Glutamatergic neuron (in vitro differentiated cells): ENCODE data around the gene ADAMTS9. TPM values are rescaled to one million over a fixed set of nuclear protein-coding genes. Genes with fewer than 3 reads are reported as not detected.

Experiments used
- DNase-seq: peaks from one replicate; pipeline ENCODE4 v3.0.0; 2022
- H3K27ac Mint-ChIP-seq: one replicate; pipeline ENCODE4 v1.8.0; 2020; ENCODE audit warnings: mild to moderate bottlenecking, mixed read lengths, inconsistent platforms; ENCODE audit not compliant: unreplicated experiment
- H3K27me3 Mint-ChIP-seq: one replicate; pipeline ENCODE4 v1.8.0; 2020; ENCODE audit warnings: mild to moderate bottlenecking, moderate library complexity, mixed read lengths, inconsistent platforms; ENCODE audit not compliant: unreplicated experiment
- H3K36me3 Mint-ChIP-seq: one replicate; pipeline ENCODE4 v1.8.0; 2020; ENCODE audit warnings: mild to moderate bottlenecking, mixed read lengths, inconsistent platforms; ENCODE audit not compliant: unreplicated experiment
- H3K4me1 Mint-ChIP-seq: one replicate; pipeline ENCODE4 v1.8.0; 2020; ENCODE audit warnings: mild to moderate bottlenecking, low read depth, mixed read lengths, inconsistent platforms; ENCODE audit not compliant: unreplicated experiment
- H3K4me3 Mint-ChIP-seq: one replicate; pipeline ENCODE4 v1.8.0; 2020; ENCODE audit warnings: mild to moderate bottlenecking, mixed read lengths, inconsistent platforms; ENCODE audit not compliant: unreplicated experiment
- H3K9me3 Mint-ChIP-seq: one replicate; pipeline ENCODE4 v1.8.0; 2020; ENCODE audit warnings: mild to moderate bottlenecking, moderate library complexity, mixed read lengths, inconsistent platforms; ENCODE audit not compliant: unreplicated experiment
- total RNA-seq: library from RNA; stranded (reverse); fragmentation: NEBNext Ultra II Directional; extraction: Animal tissue kit (Norgen Biotek cat#: 25700); gene quantifications from one replicate; pipeline ENCODE4 v1.2.1, GENCODE V29; 2021; ENCODE audit not compliant: unreplicated experiment
- TF ChIP-seq, protein P1 (sequence below): fragments of 200-600 bp; sonication (generic); IDR thresholded peaks from one replicate; pipeline ENCODE4 v1.5.0; 2021; ENCODE audit not compliant: partially characterized antibody, unreplicated experiment

ADAMTS9 gene
- total RNA-seq, 1 donor from 2014 or later = 2.3 TPM

DNA sequence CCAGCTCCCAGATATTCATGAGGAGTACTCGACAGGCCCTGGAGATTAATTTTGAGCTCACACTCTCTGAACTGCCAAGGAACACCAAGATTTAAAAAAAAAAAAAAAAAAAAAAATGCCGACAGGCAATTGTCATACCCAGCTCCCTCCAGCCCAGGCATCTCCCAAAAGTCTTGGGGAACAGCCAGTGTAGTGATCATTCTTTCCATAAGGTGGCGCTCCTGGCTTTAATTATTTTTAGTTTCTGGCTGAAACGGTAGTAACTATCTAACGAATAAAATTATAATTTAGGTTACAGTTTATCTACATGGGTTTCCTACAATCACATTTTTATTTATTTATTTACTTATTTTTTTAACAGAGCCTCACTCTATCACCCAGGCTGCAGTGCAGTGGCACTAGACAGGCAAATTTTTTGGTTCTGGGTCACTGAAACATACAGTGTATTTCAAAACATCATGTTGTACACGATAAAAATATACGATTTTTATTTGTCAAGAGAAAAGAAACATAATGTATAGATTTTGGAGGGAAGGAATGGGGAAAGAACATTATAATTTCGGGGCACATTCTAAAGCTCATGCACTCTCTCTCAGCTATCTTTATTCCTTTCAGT is 157.3 kb downstream of the ADAMTS9 start:
- H3K4me1 Mint-ChIP-seq = peaks cover 12% of the 10 kb centered on the region
- TF ChIP-seq, protein P1, sequence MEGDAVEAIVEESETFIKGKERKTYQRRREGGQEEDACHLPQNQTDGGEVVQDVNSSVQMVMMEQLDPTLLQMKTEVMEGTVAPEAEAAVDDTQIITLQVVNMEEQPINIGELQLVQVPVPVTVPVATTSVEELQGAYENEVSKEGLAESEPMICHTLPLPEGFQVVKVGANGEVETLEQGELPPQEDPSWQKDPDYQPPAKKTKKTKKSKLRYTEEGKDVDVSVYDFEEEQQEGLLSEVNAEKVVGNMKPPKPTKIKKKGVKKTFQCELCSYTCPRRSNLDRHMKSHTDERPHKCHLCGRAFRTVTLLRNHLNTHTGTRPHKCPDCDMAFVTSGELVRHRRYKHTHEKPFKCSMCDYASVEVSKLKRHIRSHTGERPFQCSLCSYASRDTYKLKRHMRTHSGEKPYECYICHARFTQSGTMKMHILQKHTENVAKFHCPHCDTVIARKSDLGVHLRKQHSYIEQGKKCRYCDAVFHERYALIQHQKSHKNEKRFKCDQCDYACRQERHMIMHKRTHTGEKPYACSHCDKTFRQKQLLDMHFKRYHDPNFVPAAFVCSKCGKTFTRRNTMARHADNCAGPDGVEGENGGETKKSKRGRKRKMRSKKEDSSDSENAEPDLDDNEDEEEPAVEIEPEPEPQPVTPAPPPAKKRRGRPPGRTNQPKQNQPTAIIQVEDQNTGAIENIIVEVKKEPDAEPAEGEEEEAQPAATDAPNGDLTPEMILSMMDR = peak; percentile 87
- DNase-seq = peak; percentile 54
- no peaks in the 10 kb centered on the region for H3K36me3 Mint-ChIP-seq
- no peaks in the 10 kb centered on the region for H3K9me3 Mint-ChIP-seq
- H3K27ac Mint-ChIP-seq = no peak overlapping the region
- no peaks in the 10 kb centered on the region for H3K27me3 Mint-ChIP-seq
- H3K4me3 Mint-ChIP-seq = no peak overlapping the region

DNA sequence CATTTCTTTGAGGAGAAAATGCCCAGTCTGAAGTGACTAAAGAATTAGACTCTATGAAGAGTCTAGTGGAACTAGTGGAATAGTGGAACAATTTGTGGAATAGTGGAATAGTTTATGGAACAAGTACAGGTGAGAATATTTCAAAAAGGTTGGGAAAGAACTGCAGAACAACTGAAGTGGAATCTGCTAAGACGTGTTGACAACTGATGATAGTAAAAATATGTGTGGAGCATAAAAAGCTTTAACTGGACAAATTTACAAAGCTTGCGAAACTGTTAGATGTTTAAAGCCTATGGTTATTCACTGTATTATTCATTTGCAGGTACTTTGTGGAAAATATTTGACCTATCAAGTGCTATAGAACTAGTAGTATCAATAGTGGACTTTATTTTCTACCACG is 164.5 kb downstream of the ADAMTS9 start:
- no peak overlapping the region for H3K4me3 Mint-ChIP-seq
- H3K27me3 Mint-ChIP-seq = no peaks in the 10 kb centered on the region
- no peaks in the 10 kb centered on the region for H3K4me1 Mint-ChIP-seq
- H3K9me3 Mint-ChIP-seq = no peaks in the 10 kb centered on the region
- no peak for DNase-seq
- TF ChIP-seq, protein P1 = no peak
- no peaks in the 10 kb centered on the region for H3K36me3 Mint-ChIP-seq
- H3K27ac Mint-ChIP-seq = no peak overlapping the region

DNA sequence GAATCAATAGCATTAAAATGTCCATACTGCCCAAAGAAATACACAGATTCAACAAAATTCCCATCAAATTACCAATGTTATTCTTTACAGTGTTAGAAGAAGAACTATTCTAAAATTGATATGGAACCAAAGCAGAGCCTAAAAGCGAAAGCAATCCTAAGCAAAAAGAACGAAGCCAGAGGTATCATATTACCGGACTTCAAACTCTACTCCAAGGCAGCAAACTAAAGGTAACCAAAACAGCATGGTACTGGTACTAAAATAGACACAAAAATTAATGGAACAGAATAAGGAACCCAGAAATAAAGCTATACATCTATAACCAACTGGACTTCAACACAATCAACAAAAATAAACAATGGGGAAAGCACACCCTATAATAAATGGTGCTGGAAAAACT is 167.5 kb downstream of the ADAMTS9 start:
- Mint-ChIP-seq H3K4me1 (no peaks in the 10 kb centered on the region), H3K9me3 (no peaks in the 10 kb centered on the region), H3K36me3 (no peaks in the 10 kb centered on the region), H3K4me3 (no peak overlapping the region), H3K27me3 (no peaks in the 10 kb centered on the region), H3K27ac (no peak overlapping the region)
- DNase-seq = no peak
- TF ChIP-seq, protein P1 = no peak

GRCh38 chr3:64518950-64519349 is 168.8 kb downstream of the ADAMTS9 start:
- no peaks in the 10 kb centered on the region for H3K36me3 Mint-ChIP-seq
- H3K9me3 Mint-ChIP-seq = no peaks in the 10 kb centered on the region
- TF ChIP-seq, protein P1 = no peak
- no peak for DNase-seq
- no peaks in the 10 kb centered on the region for H3K4me1 Mint-ChIP-seq
- no peaks in the 10 kb centered on the region for H3K27me3 Mint-ChIP-seq
- no peak overlapping the region for H3K4me3 Mint-ChIP-seq
- no peak overlapping the region for H3K27ac Mint-ChIP-seq

DNA sequence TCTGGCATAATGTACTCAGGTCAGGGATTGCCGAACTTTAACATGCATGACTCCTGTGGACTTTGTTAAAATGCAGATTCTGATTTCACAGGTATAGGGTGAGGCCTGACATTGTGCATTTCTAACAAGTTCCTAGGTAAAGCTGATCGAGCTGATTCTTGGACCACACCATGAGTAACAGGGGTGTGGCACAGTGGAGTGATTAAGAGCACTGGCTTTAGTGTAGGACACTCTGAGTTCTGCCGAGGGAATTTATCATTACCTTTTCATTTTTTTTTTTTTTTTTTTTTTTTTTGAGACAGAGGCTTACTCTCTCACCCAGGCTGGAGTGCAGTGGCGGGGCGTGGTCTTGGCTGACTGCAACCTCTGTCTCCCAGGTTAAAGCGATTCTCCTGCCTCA is 169.3 kb downstream of the ADAMTS9 start:
- Mint-ChIP-seq H3K36me3 (no peaks in the 10 kb centered on the region), H3K4me1 (no peaks in the 10 kb centered on the region)

More for the DNA sequence above, 169.3 kb downstream of the ADAMTS9 start:
- Mint-ChIP-seq H3K27ac (no peak overlapping the region), H3K9me3 (no peaks in the 10 kb centered on the region), H3K27me3 (no peaks in the 10 kb centered on the region), H3K4me3 (no peak overlapping the region)
- TF ChIP-seq, protein P1 = no peak
- no peak for DNase-seq
